ENCODE measurements around the gene TBC1D22A. TPM values are rescaled to one million over a fixed set of nuclear protein-coding genes. Genes with fewer than 3 reads are reported as not detected.

Gene TBC1D22A
- total RNA-seq, 1 donor, result 17.7 TPM

GRCh38 chr22:47131632-47132427 lies 369.4 kb downstream of the TBC1D22A start:
- Histone ChIP-seq H3K27ac (ENCODE audit: low read depth, low read length) (no peak overlapping the region), H3K79me2 (ENCODE audit: insufficient read depth, low read length) (no peaks in the 10 kb centered on the region), H2AFZ (ENCODE audit: low read length) (no peak overlapping the region), H3K9me3 (ENCODE audit: low read depth, low read length) (no peaks in the 10 kb centered on the region), H3K4me3 (ENCODE audit: insufficient read depth, low read length) (no peak overlapping the region), H3K4me1 (ENCODE audit: insufficient read depth, low read length) (no peaks in the 10 kb centered on the region), H3K36me3 (ENCODE audit: insufficient read depth, low read length) (no peaks in the 10 kb centered on the region), H3K4me2 (ENCODE audit: insufficient read depth, low read length) (no peak overlapping the region), H4K20me1 (ENCODE audit: insufficient read depth, low read length) (peaks cover 8% of the 10 kb centered on the region), H3K27me3 (ENCODE audit: insufficient read depth, low read length) (no peaks in the 10 kb centered on the region)
- DNase-seq (ENCODE audit: insufficient read length, low spot score, missing footprints), result no peak
- TF ChIP-seq CTCF (IDR thresholded peaks at IDR 0.05; ENCODE audit: extremely low read depth, low read depth, low read length), result no peak

GRCh38 chr22:47132428-47132825 lies 370.0 kb downstream of the TBC1D22A start:
- no peak for TF ChIP-seq CTCF (IDR thresholded peaks at IDR 0.05; ENCODE audit: extremely low read depth, low read depth, low read length)
- H3K36me3 ChIP-seq (ENCODE audit: insufficient read depth, low read length), result no peaks in the 10 kb centered on the region
- no peak overlapping the region for H3K27ac ChIP-seq (ENCODE audit: low read depth, low read length)
- H3K9me3 ChIP-seq (ENCODE audit: low read depth, low read length), result no peaks in the 10 kb centered on the region
- H3K79me2 ChIP-seq (ENCODE audit: insufficient read depth, low read length), result no peaks in the 10 kb centered on the region
- H2AFZ ChIP-seq (ENCODE audit: low read length), result no peak overlapping the region
- DNase-seq (ENCODE audit: insufficient read length, low spot score, missing footprints), result no peak
- no peaks in the 10 kb centered on the region for H3K4me1 ChIP-seq (ENCODE audit: insufficient read depth, low read length)
- H3K4me3 ChIP-seq (ENCODE audit: insufficient read depth, low read length), result no peak overlapping the region
- H4K20me1 ChIP-seq (ENCODE audit: insufficient read depth, low read length), result peaks cover 8% of the 10 kb centered on the region
- no peaks in the 10 kb centered on the region for H3K27me3 ChIP-seq (ENCODE audit: insufficient read depth, low read length)
- no peak overlapping the region for H3K4me2 ChIP-seq (ENCODE audit: insufficient read depth, low read length)

- Histone ChIP-seq H3K9me3 (ENCODE audit: low read depth, low read length) (no peaks in the 10 kb centered on the region), H4K20me1 (ENCODE audit: insufficient read depth, low read length) (peaks cover 8% of the 10 kb centered on the region), H2AFZ (ENCODE audit: low read length) (no peak overlapping the region), H3K27ac (ENCODE audit: low read depth, low read length) (no peak overlapping the region), H3K36me3 (ENCODE audit: insufficient read depth, low read length) (no peaks in the 10 kb centered on the region), H3K4me1 (ENCODE audit: insufficient read depth, low read length) (no peaks in the 10 kb centered on the region), H3K4me3 (ENCODE audit: insufficient read depth, low read length) (no peak overlapping the region), H3K27me3 (ENCODE audit: insufficient read depth, low read length) (no peaks in the 10 kb centered on the region), H3K4me2 (ENCODE audit: insufficient read depth, low read length) (no peak overlapping the region), H3K79me2 (ENCODE audit: insufficient read depth, low read length) (no peaks in the 10 kb centered on the region)
- no peak for DNase-seq (ENCODE audit: insufficient read length, low spot score, missing footprints)
- no peak for TF ChIP-seq CTCF (IDR thresholded peaks at IDR 0.05; ENCODE audit: extremely low read depth, low read depth, low read length)
Measured at GRCh38 chr22:47133061-47133969, 370.9 kb downstream of the TBC1D22A start.

GRCh38 chr22:47134222-47134621 lies 371.8 kb downstream of the TBC1D22A start:
- H3K27ac ChIP-seq (ENCODE audit: low read depth, low read length), result no peak overlapping the region
- no peak for DNase-seq (ENCODE audit: insufficient read length, low spot score, missing footprints)
- H3K27me3 ChIP-seq (ENCODE audit: insufficient read depth, low read length), result no peaks in the 10 kb centered on the region
- H3K4me3 ChIP-seq (ENCODE audit: insufficient read depth, low read length), result no peak overlapping the region
- no peak for TF ChIP-seq CTCF (IDR thresholded peaks at IDR 0.05; ENCODE audit: extremely low read depth, low read depth, low read length)
- H3K36me3 ChIP-seq (ENCODE audit: insufficient read depth, low read length), result no peaks in the 10 kb centered on the region
- H3K9me3 ChIP-seq (ENCODE audit: low read depth, low read length), result no peaks in the 10 kb centered on the region
- H2AFZ ChIP-seq (ENCODE audit: low read length), result no peak overlapping the region
- no peaks in the 10 kb centered on the region for H3K4me1 ChIP-seq (ENCODE audit: insufficient read depth, low read length)
- H3K4me2 ChIP-seq (ENCODE audit: insufficient read depth, low read length), result no peak overlapping the region
- peaks cover 8% of the 10 kb centered on the region for H4K20me1 ChIP-seq (ENCODE audit: insufficient read depth, low read length)
- H3K79me2 ChIP-seq (ENCODE audit: insufficient read depth, low read length), result no peaks in the 10 kb centered on the region

Measured in osteoblast (primary cell).